Mucosa of gallbladder (tissue), 1 donor: Measurements from ENCODE around the gene CTNNA1. TPM values are rescaled to one million over a fixed set of nuclear protein-coding genes. Genes with fewer than 3 reads are reported as not detected.
A peak's percentile ranks its signal among the peaks of the same experiment; 100 is the strongest.

ENCODE experiments used
- DNase-seq: peaks from one replicate; pipeline ENCODE4 v3.0.0-alpha.2; 2020; ENCODE audit warnings: low spot score
- total RNA-seq: library from RNA; stranded (reverse); gene quantifications from one replicate; pipeline ENCODE4 v1.2.1, GENCODE V29; 2021
- donor health status: DM: no; HTN: no; CAD: no.

CTNNA1 gene
- total RNA-seq, 1 donor from 2014 or later, result 371 TPM

- no peak for DNase-seq
These were observed 212.4 kb downstream of the CTNNA1 start for GRCh38 chr5:138965626-138966025.

- DNase-seq, result no peak
These were observed 213.2 kb downstream of the CTNNA1 start for GRCh38 chr5:138966236-138966985.

- peak; percentile 38 for DNase-seq
These were observed 214.7 kb downstream of the CTNNA1 start for GRCh38 chr5:138967791-138968448.

- no peak for DNase-seq
These were observed 215.4 kb downstream of the CTNNA1 start for GRCh38 chr5:138968601-138969000.

- DNase-seq, result no peak
These were observed 216.2 kb downstream of the CTNNA1 start for GRCh38 chr5:138969323-138970002.

- DNase-seq, result no peak
These were observed 219.0 kb downstream of the CTNNA1 start for GRCh38 chr5:138972230-138972629.

- no peak for DNase-seq
These were observed 219.6 kb downstream of the CTNNA1 start for GRCh38 chr5:138972836-138973235.

- DNase-seq, result no peak
These were observed 221.2 kb downstream of the CTNNA1 start for GRCh38 chr5:138974227-138975063.

- DNase-seq, result peak; percentile 35
These were observed 222.0 kb downstream of the CTNNA1 start for GRCh38 chr5:138975098-138975847.

GRCh38 chr5:138978080-138978479, 224.9 kb downstream of the CTNNA1 start:
- no peak for DNase-seq

GRCh38 chr5:138978581-138978980, 225.4 kb downstream of the CTNNA1 start:
- DNase-seq, result no peak

- no peak for DNase-seq
These were observed 226.6 kb downstream of the CTNNA1 start for GRCh38 chr5:138979684-138980280.

GRCh38 chr5:138980441-138980840, 227.2 kb downstream of the CTNNA1 start:
- DNase-seq, result no peak

- no peak for DNase-seq
These were observed 227.9 kb downstream of the CTNNA1 start for GRCh38 chr5:138981131-138981530.

GRCh38 chr5:138981586-138981985, 228.4 kb downstream of the CTNNA1 start:
- DNase-seq, result no peak

GRCh38 chr5:138983984-138984383, 230.8 kb downstream of the CTNNA1 start:
- DNase-seq, result no peak
